ENCODE measurements around the gene DUT.

GRCh38 chr15:48360841-48361240 is 29.6 kb downstream of the DUT start:
- TF ChIP-seq CTCF (IDR thresholded peaks at IDR 0.05), result no peak
- no peak for TF ChIP-seq POLR2AphosphoS5 (IDR thresholded peaks at IDR 0.05)
